Breast epithelium (tissue), 4 donors: Measurements from ENCODE around the gene ABCC1. TPM values are rescaled to one million over a fixed set of nuclear protein-coding genes. Genes with fewer than 3 reads are reported as not detected.
"Not testable (repeated sequence)": the region's sequence is repeated elsewhere in the genome, so short reads cannot be mapped to it uniquely, and the experiment has no call there.

Experiments used
- DNase-seq, 2 donors: peaks; one replicate each; pipeline ENCODE4 v3.0.0-alpha.2; 2019; ENCODE audit warnings: low spot score in 2 of 2
- H3K27ac ChIP-seq, 2 donors: fragments of 200-600 bp; sonication (generic) in 1 of 2; one replicate each; pipeline ENCODE4 v1.5.1; 2016 to 2019; ENCODE audit warnings: mild to moderate bottlenecking in 1 of 2
- H3K27me3 ChIP-seq, 2 donors: fragments of 200-600 bp; sonication (generic) in 1 of 2; one replicate each; pipeline versions ENCODE4 v1.5.1 to v1.6.0; 2017 to 2019; ENCODE audit warnings: control low read depth in 1 of 2, mild to moderate bottlenecking in 1 of 2
- H3K36me3 ChIP-seq: fragments of 200-600 bp; one replicate; pipeline ENCODE4 v1.5.1; 2019
- H3K4me1 ChIP-seq, 2 donors: fragments of 200-600 bp; sonication (generic); one replicate each; pipeline ENCODE4 v1.5.1; 2016 to 2019; ENCODE audit warnings: control low read depth in 1 of 2
- H3K4me3 ChIP-seq, 3 donors: fragments of 200-600 bp; sonication (generic); 1 replicate in 2 of 3; 2 replicates in 1 of 3; pipeline ENCODE4 v1.5.1; 2016 to 2019; ENCODE audit warnings: mild to moderate bottlenecking in 3 of 3, moderate library complexity in 2 of 3
- H3K9me3 ChIP-seq, 2 donors: fragments of 200-600 bp; sonication (generic) in 1 of 2; one replicate each; pipeline ENCODE4 v1.5.1; 2016 to 2019; ENCODE audit warnings: control low read depth in 1 of 2
- CTCF ChIP-seq, 3 donors: fragments of 450-650 bp; IDR thresholded peaks; one replicate each; pipeline ENCODE4 v1.5.1; 2016 to 2017; ENCODE audit warnings: antibody characterized with exemption in 3 of 3, mild to moderate bottlenecking in 3 of 3, moderate library complexity in 3 of 3
- POLR2A ChIP-seq: fragments of 450-650 bp; IDR thresholded peaks from one replicate; pipeline ENCODE4 v1.6.1; 2016; ENCODE audit warnings: antibody characterized with exemption, mild to moderate bottlenecking, moderate library complexity
- POLR2AphosphoS5 ChIP-seq, 3 donors: sonication (generic); formaldehyde crosslinking; IDR thresholded peaks; one replicate each; pipeline ENCODE4 v1.6.1; 2017; ENCODE audit warnings: antibody characterized with exemption in 3 of 3
- intact Hi-C: fragments of 100-400 bp; cut with DNase I; formaldehyde crosslinking; loops from one replicate; pipeline ENCODE4 v1.15.1; 2023; ENCODE audit warnings: low total_unique reads
- total RNA-seq, 3 donors: library from RNA; depleted of rRNA; stranded (reverse); fragments of >200 nt; gene quantifications; one replicate each; pipeline ENCODE4 v1.1.0, GENCODE V29; 2016

The ABCC1 gene
- total RNA-seq, 3 donors from 2014 or later: 14.6 to 26.9 (median 21.3) TPM

GRCh38 chr16:16172991-16173390, 223.6 kb downstream of the ABCC1 start:
- no peak for DNase-seq
- Histone ChIP-seq H3K4me3 (no peak overlapping the region), H3K27ac (no peak overlapping the region), H3K36me3 (no peaks in the 10 kb centered on the region), H3K9me3 (no peaks in the 10 kb centered on the region), H3K27me3 (no peaks in the 10 kb centered on the region), H3K4me1 (no peaks in the 10 kb centered on the region)
- TF ChIP-seq POLR2A (no peak), POLR2AphosphoS5 (IDR thresholded peaks at IDR 0.05) (no peak), CTCF (IDR thresholded peaks at IDR 0.05) (no peak)
- intact Hi-C loops: no loop called here

GRCh38 chr16:16175296-16175695, 225.9 kb downstream of the ABCC1 start:
- no peaks in the 10 kb centered on the region for H3K9me3 ChIP-seq
- intact Hi-C loops: no loop called here
- no peaks in the 10 kb centered on the region for H3K36me3 ChIP-seq
- no peak for DNase-seq
- no peak overlapping the region for H3K27ac ChIP-seq
- no peak overlapping the region for H3K4me3 ChIP-seq
- no peaks in the 10 kb centered on the region for H3K27me3 ChIP-seq
- H3K4me1 ChIP-seq: no peaks in the 10 kb centered on the region
- TF ChIP-seq CTCF (IDR thresholded peaks at IDR 0.05) (no peak), POLR2AphosphoS5 (IDR thresholded peaks at IDR 0.05) (no peak), POLR2A (no peak)

GRCh38 chr16:16176328-16176727, 226.9 kb downstream of the ABCC1 start:
- H3K27me3 ChIP-seq: no peaks in the 10 kb centered on the region
- H3K4me3 ChIP-seq: no peak overlapping the region
- no peaks in the 10 kb centered on the region for H3K36me3 ChIP-seq
- no peak for TF ChIP-seq POLR2AphosphoS5 (IDR thresholded peaks at IDR 0.05)
- TF ChIP-seq CTCF (IDR thresholded peaks at IDR 0.05): no peak
- TF ChIP-seq POLR2A: no peak
- DNase-seq: no peak
- no peak overlapping the region for H3K27ac ChIP-seq
- no peaks in the 10 kb centered on the region for H3K4me1 ChIP-seq
- H3K9me3 ChIP-seq: no peaks in the 10 kb centered on the region
- intact Hi-C loops: no loop called here

- intact Hi-C loops: no loop called here
- H3K4me3 ChIP-seq: no peak overlapping the region
- DNase-seq: no peak
- no peaks in the 10 kb centered on the region for H3K4me1 ChIP-seq
- no peaks in the 10 kb centered on the region for H3K36me3 ChIP-seq
- H3K9me3 ChIP-seq: no peaks in the 10 kb centered on the region
- no peak overlapping the region for H3K27ac ChIP-seq
- no peaks in the 10 kb centered on the region for H3K27me3 ChIP-seq
- TF ChIP-seq CTCF (IDR thresholded peaks at IDR 0.05): no peak
- no peak for TF ChIP-seq POLR2AphosphoS5 (IDR thresholded peaks at IDR 0.05)
- no peak for TF ChIP-seq POLR2A
These were observed 229.2 kb downstream of the ABCC1 start for GRCh38 chr16:16178455-16179162.

- H3K36me3 ChIP-seq, H3K9me3 ChIP-seq, intact Hi-C loops, H3K27me3 ChIP-seq, H3K4me3 ChIP-seq, H3K4me1 ChIP-seq, H3K27ac ChIP-seq, DNase-seq: not testable (repeated sequence)
These were observed 232.3 kb downstream of the ABCC1 start for GRCh38 chr16:16181748-16182147.
